Psoas muscle (tissue), 8 donors: ENCODE data around the gene NFE2L1. TPM values are rescaled to one million over a fixed set of nuclear protein-coding genes. Genes with fewer than 3 reads are reported as not detected.
"Not testable (repeated sequence)": the region's sequence is repeated elsewhere in the genome, so short reads cannot be mapped to it uniquely, and the experiment has no call there.

Source experiments
- ATAC-seq, 4 donors: fragments of 200-7000 bp; cut with Tn5 transposase; one replicate each; pipeline ENCODE4 v1.9.1; 2020; ENCODE audit warnings: moderate library complexity in 3 of 4, mild to moderate bottlenecking in 2 of 4
- DNase-seq, 2 donors: peaks; one replicate each; pipeline ENCODE4 v3.0.0-alpha.2; 2020
- H3K27ac ChIP-seq: fragments of 200-600 bp; one replicate; pipeline ENCODE4 v1.8.0; 2022
- H3K27me3 ChIP-seq, 3 donors: fragments of 200-600 bp in 1 of 3; one replicate each; pipeline versions ENCODE4 v1.6.1 to v1.8.0; 2013 to 2022; ENCODE audit warnings: low read length in 2 of 3, mild to moderate bottlenecking in 2 of 3, moderate library complexity in 1 of 3; ENCODE audit not compliant: insufficient read depth in 3 of 3
- H3K36me3 ChIP-seq, 2 donors: fragments of 200-600 bp in 1 of 2; one replicate each; pipeline versions ENCODE4 v1.6.1 to v1.8.0; 2013 to 2022; ENCODE audit warnings: low read depth in 1 of 2, mild to moderate bottlenecking in 1 of 2, moderate library complexity in 1 of 2; ENCODE audit not compliant: insufficient read depth in 1 of 2
- H3K4me1 ChIP-seq: fragments of 200-600 bp; one replicate; pipeline ENCODE4 v1.8.0; 2022
- H3K4me3 ChIP-seq: fragments of 200-600 bp; one replicate; pipeline ENCODE4 v1.8.0; 2022; ENCODE audit warnings: mild to moderate bottlenecking
- H3K9me3 ChIP-seq: fragments of 200-600 bp; one replicate; pipeline ENCODE4 v1.8.0; 2022
- CTCF ChIP-seq: fragments of 200-600 bp; IDR thresholded peaks from one replicate; pipeline ENCODE4 v1.8.0; 2022; ENCODE audit warnings: antibody characterized with exemption
- WGBS, 3 donors: extraction: QIAGEN DNeasy Blood & Tissue Kit; methylation state at CpG; one replicate each; pipeline versions ENCODE4 v1.1.6 to v1.1.7; 2013; 5-methylcytosine and 5-hydroxymethylcytosine counted together
- intact Hi-C, 2 donors: fragments of 100-400 bp; cut with DNase I; formaldehyde crosslinking; loops; one replicate each; pipeline versions ENCODE4 v1.11.0 to v1.14.2; 2022
- polyA plus RNA-seq, 3 donors: library from polyadenylated mRNA; stranded (reverse); fragments of 200-250 nt; gene quantifications; one replicate each; pipeline ENCODE4 v1.2.3, GENCODE V29; 2013
- total RNA-seq, 4 donors: library from RNA; stranded (reverse); fragmentation: NEBNext Ultra II Directional in 2 of 4; extraction: Animal tissue kit (Norgen Biotek cat#: 25700) in 2 of 4; gene quantifications; one replicate each; pipeline versions ENCODE4 v1.2.1 to v1.2.4, GENCODE V29; 2021 to 2023
- donor health status: healthy with polysubstance abuse.
- donor health status: DM: no; HTN: no; CAD: no; lungs with moderate emphysema.
- donor health status: Bipolar disorder and iron deficiency.
- donor health status: healthy.
- donor health status: DM: yes; HTN: yes; CAD: no.
- donor health status: DM: no; HTN: no; CAD: no.
- donor health status: DM: no; HTN: no; CAD: no.
- donor health status: DM: yes; HTN: yes; CAD: no.

The NFE2L1 gene
- total and polyA plus RNA-seq, 7 donors = 308 to 1,601 (median 1,124) TPM

DNA sequence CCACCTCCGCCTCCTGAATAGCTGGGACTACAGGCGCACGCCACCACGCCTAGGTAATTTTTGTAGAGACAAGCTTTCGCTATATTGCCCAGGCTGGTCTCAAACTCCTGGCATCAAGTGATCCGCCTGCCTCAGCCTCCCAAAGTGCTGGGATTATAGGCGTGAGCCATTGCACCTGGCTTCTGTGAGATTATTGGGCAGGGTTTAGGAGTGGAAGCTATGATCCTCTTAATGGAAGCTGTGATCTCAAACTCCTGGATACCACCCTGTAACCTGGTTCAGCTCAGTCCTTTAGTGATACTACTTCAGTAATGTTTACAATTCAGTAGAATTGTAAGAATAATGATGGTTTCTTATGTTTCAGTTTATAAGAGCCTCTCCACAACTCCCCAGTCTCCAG lies 14.1 kb downstream of the NFE2L1 start:
- DNase-seq (no peak), ATAC-seq (no peak)
- H3K4me1 ChIP-seq = peaks cover 90% of the 10 kb centered on the region
- no peak overlapping the region for H3K4me3 ChIP-seq
- H3K36me3 ChIP-seq = peaks cover 29 to 67% of the 10 kb centered on the region in 2 donors
- H3K9me3 ChIP-seq = no peaks in the 10 kb centered on the region
- intact Hi-C loops = no loop called here
- TF ChIP-seq CTCF = no peak
- peak overlapping the region; percentile 92 for H3K27ac ChIP-seq
- H3K27me3 ChIP-seq = no peaks in the 10 kb centered on the region
- 86 to 93% (median 88%) methylated on average over 7 of the region's 7 CpGs for WGBS, 3 donors

GRCh38 chr17:48064638-48065037 lies 16.5 kb downstream of the NFE2L1 start:
- no peaks in the 10 kb centered on the region for H3K9me3 ChIP-seq
- no peak for DNase-seq
- H3K27me3 ChIP-seq = no peaks in the 10 kb centered on the region
- H3K36me3 ChIP-seq = peaks cover 14 to 53% of the 10 kb centered on the region in 2 donors
- no peak overlapping the region for H3K4me3 ChIP-seq
- WGBS, 3 donors = 29 to 49% (median 35%) methylated on average over 3 of the region's 3 CpGs
- peak; percentile 44 for TF ChIP-seq CTCF
- intact Hi-C loops = loop anchor here in 1 of 2 donors (2.0 kb wide), 1 partner anchor 14 kb away; no protein-coding TSS in a partner anchor
- peak; percentile 77 to 86 (median 80) for ATAC-seq
- peak overlapping the region; percentile 92 for H3K27ac ChIP-seq
- peaks cover 73% of the 10 kb centered on the region for H3K4me1 ChIP-seq

DNA sequence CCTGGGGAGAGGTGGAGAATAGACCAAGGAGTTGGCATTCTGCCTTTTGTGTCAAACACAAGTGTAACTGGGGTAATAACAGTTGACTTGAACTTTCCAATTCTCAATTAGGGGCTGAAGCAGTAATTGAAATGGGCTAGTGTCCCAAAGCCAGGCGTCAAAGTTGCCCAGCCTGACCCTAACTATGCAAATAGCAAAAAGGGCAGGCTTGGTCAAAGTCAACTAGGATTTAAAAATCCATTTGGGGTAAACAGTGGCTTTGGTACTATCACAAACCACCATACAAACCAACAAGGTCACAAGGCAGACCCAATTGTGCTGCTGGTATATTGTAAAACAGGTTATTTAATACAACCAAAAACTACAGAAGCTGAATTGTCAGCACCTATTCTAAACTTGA lies 18.0 kb downstream of the NFE2L1 start:
- intact Hi-C loops = no loop called here
- no peaks in the 10 kb centered on the region for H3K27me3 ChIP-seq
- H3K4me1 ChIP-seq = peaks cover 59% of the 10 kb centered on the region
- TF ChIP-seq CTCF = no peak
- 50 to 70% (median 65%) methylated on average over 1 of the region's 1 CpG for WGBS, 3 donors
- H3K27ac ChIP-seq = peak overlapping the region; percentile 92
- H3K4me3 ChIP-seq = no peak overlapping the region
- ATAC-seq (no peak), DNase-seq (no peak)
- no peaks in the 10 kb centered on the region for H3K9me3 ChIP-seq
- H3K36me3 ChIP-seq = peaks cover 9 to 40% of the 10 kb centered on the region in 2 donors

DNA sequence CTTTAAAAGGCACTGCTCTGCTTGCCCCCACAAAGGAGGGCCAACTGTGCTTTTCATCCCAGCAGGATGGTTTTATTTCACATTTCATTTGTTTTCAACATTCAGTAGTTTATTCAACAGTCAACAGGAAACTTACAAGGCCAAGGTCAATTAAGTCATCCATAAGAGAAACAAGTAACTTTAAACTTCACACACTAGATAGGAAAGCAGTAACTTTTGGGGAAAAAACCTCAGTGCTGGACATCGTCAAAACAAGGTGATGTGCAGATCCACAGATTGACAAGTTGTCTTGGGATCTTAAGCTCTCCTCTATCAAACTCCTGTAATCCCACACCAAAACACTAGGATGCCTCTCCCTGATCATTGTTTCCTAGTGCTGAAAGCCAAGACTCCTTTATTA lies 18.5 kb downstream of the NFE2L1 start:
- Histone ChIP-seq H3K27ac (peak overlapping the region; percentile 92), H3K27me3 (no peaks in the 10 kb centered on the region), H3K36me3 (peaks cover 8 to 40% of the 10 kb centered on the region in 2 donors), H3K4me3 (no peak overlapping the region), H3K9me3 (no peaks in the 10 kb centered on the region), H3K4me1 (peaks cover 57% of the 10 kb centered on the region)
- 55 to 71% (median 69%) methylated on average over 1 of the region's 1 CpG for WGBS, 3 donors
- no peak for ATAC-seq
- intact Hi-C loops = no loop called here
- TF ChIP-seq CTCF = no peak
- DNase-seq = no peak

GRCh38 chr17:48067245-48067644 lies 19.1 kb downstream of the NFE2L1 start:
- no peak overlapping the region for H3K4me3 ChIP-seq
- peaks cover 51% of the 10 kb centered on the region for H3K4me1 ChIP-seq
- intact Hi-C loops = no loop called here
- no peaks in the 10 kb centered on the region for H3K27me3 ChIP-seq
- H3K27ac ChIP-seq = peak overlapping the region; percentile 92
- TF ChIP-seq CTCF = no peak
- no peak for ATAC-seq
- peaks cover 5 to 35% of the 10 kb centered on the region in 2 donors for H3K36me3 ChIP-seq
- 96 to 100% (median 98%) methylated on average over 3 of the region's 3 CpGs for WGBS, 3 donors
- no peaks in the 10 kb centered on the region for H3K9me3 ChIP-seq
- no peak for DNase-seq

DNA sequence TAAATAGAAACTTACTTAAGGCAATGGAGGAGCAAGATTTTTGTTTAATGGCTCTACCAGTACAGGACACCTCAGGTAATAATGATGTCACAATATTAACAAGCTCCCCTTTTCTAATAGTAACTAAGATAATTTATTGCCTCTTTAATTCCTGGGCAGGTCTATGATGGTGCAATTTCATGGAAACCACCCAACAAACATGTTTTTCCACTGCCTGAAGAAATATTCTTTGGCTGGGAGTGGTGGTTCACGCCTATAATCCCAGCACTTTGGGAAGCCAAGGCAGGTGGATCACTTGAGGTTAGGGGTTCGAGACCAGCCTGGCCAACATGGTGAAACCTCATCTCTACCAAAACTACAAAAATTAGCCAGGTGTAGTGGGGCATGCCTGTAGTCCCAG lies 19.6 kb downstream of the NFE2L1 start:
- 45 to 69% (median 45%) methylated on average over 2 of the region's 2 CpGs for WGBS, 3 donors
- H3K9me3 ChIP-seq, intact Hi-C loops, H3K4me3 ChIP-seq, DNase-seq, H3K27me3 ChIP-seq, ATAC-seq: not testable (repeated sequence)
- Histone ChIP-seq H3K27ac (peak overlapping the region; percentile 92), H3K36me3 (peaks cover 5 to 30% of the 10 kb centered on the region in 2 donors), H3K4me1 (peaks cover 45% of the 10 kb centered on the region)
